HUES64 (cell line): ENCODE results near the gene AHSG.

Experiments
- H3K27ac ChIP-seq: 2 replicates; pipeline ENCODE4 v1.7.0; 2013; ENCODE audit warnings: low read depth, low read length, inconsistent platforms
- H3K27me3 ChIP-seq: 2 replicates; pipeline ENCODE4 v1.6.1; 2013; ENCODE audit warnings: mild to moderate bottlenecking, low read length; ENCODE audit not compliant: insufficient read depth
- H3K36me3 ChIP-seq: 2 replicates; pipeline ENCODE4 v1.6.1; 2013; ENCODE audit warnings: mild to moderate bottlenecking, low read length; ENCODE audit not compliant: insufficient read depth
- H3K4me1 ChIP-seq: 2 replicates; pipeline ENCODE4 v1.6.1; 2013; ENCODE audit warnings: mild to moderate bottlenecking, low read length, moderate library complexity; ENCODE audit not compliant: insufficient read depth
- H3K4me3 ChIP-seq: 2 replicates; pipeline ENCODE4 v1.5.1; 2013; ENCODE audit warnings: mild to moderate bottlenecking, low read length, moderate library complexity
- H3K9ac ChIP-seq: 2 replicates; pipeline ENCODE4 v1.6.1; 2013; ENCODE audit warnings: mild to moderate bottlenecking, low read depth, low read length
- H3K9me3 ChIP-seq: 2 replicates; pipeline ENCODE4 v1.6.1; 2013; ENCODE audit warnings: low read depth, low read length; ENCODE audit not compliant: insufficient read depth
- WGBS: fragments of 150-250, 120-280 bp; methylation state at CpG from one replicate; pipeline ENCODE4 v1.1.7; 2013; ENCODE audit warnings: missing lambda C conversion rate; 5-methylcytosine and 5-hydroxymethylcytosine counted together

AHSG gene

GRCh38 chr3:186605561-186606545 lies 7.0 kb upstream of the AHSG start:
- 89% methylated on average over 5 of the region's 5 CpGs for WGBS
- Histone ChIP-seq H3K4me1 (0 out of 2 replicates have a peak, but pooled peaks cover 3% of the 10 kb centered on the region), H3K4me3 (no peak overlapping the region), H3K27ac (no peak overlapping the region), H3K9me3 (no peaks in the 10 kb centered on the region), H3K27me3 (no peaks in the 10 kb centered on the region), H3K36me3 (no peaks in the 10 kb centered on the region), H3K9ac (no peak overlapping the region)

- H3K9me3 ChIP-seq, result no peaks in the 10 kb centered on the region
- WGBS, result 90% methylated on average over 2 of the region's 2 CpGs
These were observed 4.1 kb upstream of the AHSG start for GRCh38 chr3:186608624-186609215.

GRCh38 chr3:186609247-186609868 lies 3.5 kb upstream of the AHSG start:
- Histone ChIP-seq H3K4me1 (no peaks in the 10 kb centered on the region), H3K27me3 (no peaks in the 10 kb centered on the region), H3K4me3 (no peak overlapping the region), H3K36me3 (no peaks in the 10 kb centered on the region), H3K9ac (no peak overlapping the region), H3K27ac (no peak overlapping the region), H3K9me3 (no peaks in the 10 kb centered on the region)
- WGBS, result 95% methylated on average over 8 of the region's 8 CpGs

More at GRCh38 chr3:186608624-186609215, 4.1 kb upstream of the AHSG start:
- Histone ChIP-seq H3K27ac (no peak overlapping the region), H3K4me3 (no peak overlapping the region), H3K36me3 (no peaks in the 10 kb centered on the region), H3K27me3 (no peaks in the 10 kb centered on the region), H3K4me1 (no peaks in the 10 kb centered on the region), H3K9ac (no peak overlapping the region)

GRCh38 chr3:186612065-186612464 lies 795 bp upstream of the AHSG start:
- H3K9me3 ChIP-seq, result no peaks in the 10 kb centered on the region
- H3K4me3 ChIP-seq, result no peak overlapping the region
- WGBS, result 89% methylated on average over 5 of the region's 5 CpGs
- no peaks in the 10 kb centered on the region for H3K36me3 ChIP-seq
- H3K9ac ChIP-seq, result no peak overlapping the region
- H3K4me1 ChIP-seq, result peaks cover 6% of the 10 kb centered on the region
- H3K27me3 ChIP-seq, result no peaks in the 10 kb centered on the region
- no peak overlapping the region for H3K27ac ChIP-seq

- no peaks in the 10 kb centered on the region for H3K9me3 ChIP-seq
- H3K9ac ChIP-seq, result no peak overlapping the region
- H3K36me3 ChIP-seq, result no peaks in the 10 kb centered on the region
- H3K4me3 ChIP-seq, result no peak overlapping the region
- H3K27ac ChIP-seq, result no peak overlapping the region
- 96% methylated on average over 4 of the region's 4 CpGs for WGBS
- peaks cover 14% of the 10 kb centered on the region for H3K27me3 ChIP-seq
- H3K4me1 ChIP-seq, result peaks cover 9% of the 10 kb centered on the region
These were observed 891 bp downstream of the AHSG start for GRCh38 chr3:186613637-186614265.

GRCh38 chr3:186614266-186614596 lies 1.4 kb downstream of the AHSG start:
- 87% methylated on average over 6 of the region's 6 CpGs for WGBS
- Histone ChIP-seq H3K9ac (no peak overlapping the region), H3K36me3 (no peaks in the 10 kb centered on the region)

GRCh38 chr3:186614597-186615483 lies 2.0 kb downstream of the AHSG start:
- H3K36me3 ChIP-seq, result no peaks in the 10 kb centered on the region
- H3K27me3 ChIP-seq, result peaks cover 14% of the 10 kb centered on the region
- H3K4me1 ChIP-seq, result peaks cover 9% of the 10 kb centered on the region
- WGBS, result 49% methylated on average over 16 of the region's 16 CpGs
- H3K27ac ChIP-seq, result no peak overlapping the region
- H3K4me3 ChIP-seq, result no peak overlapping the region
- no peak overlapping the region for H3K9ac ChIP-seq
- H3K9me3 ChIP-seq, result no peaks in the 10 kb centered on the region

More at GRCh38 chr3:186614266-186614596, 1.4 kb downstream of the AHSG start:
- Histone ChIP-seq H3K4me1 (peaks cover 9% of the 10 kb centered on the region), H3K27me3 (peaks cover 14% of the 10 kb centered on the region), H3K4me3 (no peak overlapping the region), H3K9me3 (no peaks in the 10 kb centered on the region), H3K27ac (no peak overlapping the region)

GRCh38 chr3:186616299-186616617 lies 3.4 kb downstream of the AHSG start:
- Histone ChIP-seq H3K27ac (no peak overlapping the region), H3K9me3 (no peaks in the 10 kb centered on the region), H3K36me3 (no peaks in the 10 kb centered on the region), H3K27me3 (peaks cover 14% of the 10 kb centered on the region), H3K4me1 (peaks cover 9% of the 10 kb centered on the region), H3K9ac (no peak overlapping the region), H3K4me3 (no peak overlapping the region)
- 93% methylated on average over 8 of the region's 8 CpGs for WGBS

GRCh38 chr3:186617036-186617946 lies 4.4 kb downstream of the AHSG start:
- H3K4me1 ChIP-seq, result peaks cover 9% of the 10 kb centered on the region
- H3K36me3 ChIP-seq, result no peaks in the 10 kb centered on the region
- H3K9me3 ChIP-seq, result no peaks in the 10 kb centered on the region
- H3K27ac ChIP-seq, result no peak overlapping the region
- H3K27me3 ChIP-seq, result peaks cover 14% of the 10 kb centered on the region
- peak overlapping the region; percentile 26; the same call in 1 of the 2 replicates for H3K4me3 ChIP-seq
- WGBS, result 39% methylated on average over 31 of the region's 31 CpGs
- H3K9ac ChIP-seq, result peak overlapping the region; percentile 15; the same call in 1 of the 2 replicates
